ENCODE measurements around the gene NPC1. TPM values are rescaled to one million over a fixed set of nuclear protein-coding genes. Genes with fewer than 3 reads are reported as not detected.

Gene NPC1
- total RNA-seq, 1 donor from 2014 or later: 143 TPM

DNA sequence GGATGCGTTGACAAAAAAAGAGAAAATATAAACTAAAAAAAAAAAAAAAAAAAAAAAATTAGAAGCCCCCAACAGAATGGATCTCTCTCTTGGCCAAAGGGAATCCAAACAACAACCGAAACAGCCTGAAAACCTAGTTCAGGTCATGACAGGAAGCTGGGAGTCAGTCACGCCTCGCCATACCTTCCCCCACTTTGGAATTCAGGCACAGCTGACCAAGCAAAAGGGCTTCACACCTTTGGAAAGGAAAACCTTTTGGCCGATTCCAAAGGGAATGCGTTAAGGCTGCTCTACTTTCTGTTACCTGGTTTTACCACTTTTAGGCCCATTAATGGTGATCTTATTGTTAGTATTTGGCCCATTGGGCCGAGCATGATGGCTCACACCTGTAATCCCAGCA, 100.9 kb downstream of the NPC1 start:
- DNase-seq: no peak

DNA sequence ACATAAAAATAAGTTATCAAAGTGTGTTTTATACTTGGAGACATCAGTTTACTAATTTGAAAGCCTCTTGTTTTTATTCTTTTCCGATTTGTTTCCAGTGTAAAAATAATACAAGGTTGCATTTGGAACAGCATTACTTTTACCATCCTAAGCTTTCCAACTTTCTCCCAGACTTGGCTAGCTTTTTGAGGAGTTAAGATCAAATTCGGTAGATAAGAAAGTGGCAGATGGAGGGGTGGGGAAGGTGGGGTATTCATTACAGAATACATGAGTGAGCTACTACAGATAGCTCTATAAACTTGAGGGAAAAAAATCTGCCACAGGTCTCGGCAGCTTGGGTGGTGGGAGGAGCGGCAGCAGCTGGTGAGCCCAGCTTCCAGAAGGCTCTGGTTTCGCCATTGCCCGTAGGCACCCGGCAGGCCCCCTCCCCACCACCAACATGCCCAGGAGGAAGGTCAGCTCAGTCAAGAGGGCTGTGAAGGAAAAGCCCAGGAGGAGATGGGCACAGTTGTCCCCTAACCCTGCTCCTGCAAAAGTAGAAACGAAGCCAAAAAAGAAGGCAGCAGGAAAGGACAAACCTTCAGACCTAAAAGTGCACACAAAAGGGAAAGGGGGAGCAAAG, 101.6 kb downstream of the NPC1 start:
- no peak overlapping the region for H3K4me3 ChIP-seq
- intact Hi-C loops (cut with DNase I): no loop called here
- TF ChIP-seq, protein P1, sequence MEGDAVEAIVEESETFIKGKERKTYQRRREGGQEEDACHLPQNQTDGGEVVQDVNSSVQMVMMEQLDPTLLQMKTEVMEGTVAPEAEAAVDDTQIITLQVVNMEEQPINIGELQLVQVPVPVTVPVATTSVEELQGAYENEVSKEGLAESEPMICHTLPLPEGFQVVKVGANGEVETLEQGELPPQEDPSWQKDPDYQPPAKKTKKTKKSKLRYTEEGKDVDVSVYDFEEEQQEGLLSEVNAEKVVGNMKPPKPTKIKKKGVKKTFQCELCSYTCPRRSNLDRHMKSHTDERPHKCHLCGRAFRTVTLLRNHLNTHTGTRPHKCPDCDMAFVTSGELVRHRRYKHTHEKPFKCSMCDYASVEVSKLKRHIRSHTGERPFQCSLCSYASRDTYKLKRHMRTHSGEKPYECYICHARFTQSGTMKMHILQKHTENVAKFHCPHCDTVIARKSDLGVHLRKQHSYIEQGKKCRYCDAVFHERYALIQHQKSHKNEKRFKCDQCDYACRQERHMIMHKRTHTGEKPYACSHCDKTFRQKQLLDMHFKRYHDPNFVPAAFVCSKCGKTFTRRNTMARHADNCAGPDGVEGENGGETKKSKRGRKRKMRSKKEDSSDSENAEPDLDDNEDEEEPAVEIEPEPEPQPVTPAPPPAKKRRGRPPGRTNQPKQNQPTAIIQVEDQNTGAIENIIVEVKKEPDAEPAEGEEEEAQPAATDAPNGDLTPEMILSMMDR (IDR thresholded peaks at IDR 0.05): no peak

More for the DNA sequence above, 100.9 kb downstream of the NPC1 start:
- no peak overlapping the region for H3K4me3 ChIP-seq
- no peaks in the 10 kb centered on the region for H3K27me3 ChIP-seq
- H3K36me3 ChIP-seq: peaks cover 38% of the 10 kb centered on the region
- intact Hi-C loops (cut with DNase I): no loop called here
- ATAC-seq: no peak
- H3K27ac ChIP-seq: no peak overlapping the region
- TF ChIP-seq, protein P1 (IDR thresholded peaks at IDR 0.05): no peak
- peaks cover 8% of the 10 kb centered on the region for H3K4me1 ChIP-seq
- H3K9me3 ChIP-seq: no peaks in the 10 kb centered on the region

More for the DNA sequence above, 101.6 kb downstream of the NPC1 start:
- DNase-seq (no peak), ATAC-seq (no peak)
- H3K4me1 ChIP-seq: peaks cover 8% of the 10 kb centered on the region
- no peaks in the 10 kb centered on the region for H3K9me3 ChIP-seq
- no peaks in the 10 kb centered on the region for H3K27me3 ChIP-seq
- peaks cover 45% of the 10 kb centered on the region for H3K36me3 ChIP-seq
- H3K27ac ChIP-seq: no peak overlapping the region

Other genes with a start within 250 kb of the NPC1 start
- 63.7 TPM for gene RIOK3, start 133.2 kb downstream of the NPC1 start, total RNA-seq
- 42.5 TPM for gene RMC1, start 83.0 kb downstream of the NPC1 start, total RNA-seq
- 72.0 TPM for gene ANKRD29, start 76.4 kb upstream of the NPC1 start, total RNA-seq
- gene LAMA3, start 102.9 kb upstream of the NPC1 start, total RNA-seq: 139 TPM

Data from upper lobe of right lung (tissue), 1 donor.